Left kidney (tissue), 2 donors: ENCODE results near the gene SGSM2. TPM values are rescaled to one million over a fixed set of nuclear protein-coding genes. Genes with fewer than 3 reads are reported as not detected.

Source experiments
- DNase-seq: peaks from one replicate; pipeline ENCODE4 v3.0.0-alpha.2; 2013
- polyA plus RNA-seq: library from polyadenylated mRNA; unstranded; fragments of 120-200 nt; gene quantifications from one replicate; pipeline ENCODE4 v1.2.1, GENCODE V29; 2013; ENCODE audit not compliant: insufficient read length

The SGSM2 gene
- polyA plus RNA-seq, 1 donor: 70.9 TPM

DNA sequence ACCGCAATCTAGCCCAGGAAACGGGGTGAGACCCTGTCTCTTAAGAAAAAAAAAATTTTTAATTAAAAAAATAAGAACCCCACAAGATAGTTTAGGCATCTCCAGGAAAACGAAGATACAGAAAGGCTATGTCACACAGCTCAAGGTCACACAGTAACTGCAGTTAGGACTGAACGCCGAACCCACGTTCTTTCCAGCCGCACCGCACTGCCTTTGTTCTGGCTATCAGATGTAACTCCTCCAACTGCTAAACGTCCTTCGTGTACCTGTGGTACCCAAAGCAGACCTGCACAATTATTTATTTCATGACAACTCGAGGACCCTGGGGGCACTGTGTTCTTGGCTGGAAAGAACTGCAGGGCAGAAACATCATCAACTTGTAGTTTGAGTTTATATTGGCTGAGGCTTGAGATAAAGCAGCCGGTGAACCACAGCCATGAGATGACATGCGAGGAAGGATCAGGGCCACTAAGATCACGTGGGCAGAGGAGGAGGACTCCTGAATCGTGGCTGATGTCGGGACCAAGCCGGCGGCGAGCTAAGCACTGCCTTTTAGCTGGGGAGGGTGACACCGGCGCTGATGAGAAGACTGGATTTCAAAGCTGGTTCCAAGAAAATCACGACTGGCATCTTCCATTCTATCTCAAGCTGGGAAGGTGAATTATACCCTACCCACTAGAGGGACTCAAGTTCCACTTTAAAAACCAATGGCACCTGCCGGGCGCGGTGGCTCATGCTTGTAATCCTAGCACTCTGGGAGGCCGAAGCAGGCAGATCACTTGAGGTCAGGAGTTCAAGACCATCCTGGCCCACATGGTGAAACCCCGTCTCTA, 84.2 kb downstream of the SGSM2 start:
- no peak for DNase-seq

DNA sequence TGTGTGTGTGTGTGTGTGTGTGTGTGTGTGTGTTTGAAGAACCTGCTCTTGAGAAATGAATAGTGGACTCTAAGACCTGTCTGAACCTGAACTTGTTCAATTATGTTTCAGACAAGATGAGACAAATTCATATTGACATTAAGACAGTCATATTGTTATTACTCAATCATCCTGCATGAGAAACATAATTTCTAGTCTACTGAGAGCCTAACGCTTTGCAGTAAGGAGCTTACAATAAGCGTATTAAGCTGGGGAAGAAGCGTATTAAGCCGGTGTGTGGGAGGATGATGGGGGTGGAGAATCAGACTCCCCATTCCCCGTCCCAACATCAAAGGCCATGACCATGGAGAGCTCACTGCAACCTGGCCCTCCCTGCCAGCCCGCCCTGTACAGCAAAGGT, 86.0 kb downstream of the SGSM2 start:
- DNase-seq: no peak

GRCh38 chr17:2427215-2427614, 89.9 kb downstream of the SGSM2 start:
- DNase-seq: no peak

DNA sequence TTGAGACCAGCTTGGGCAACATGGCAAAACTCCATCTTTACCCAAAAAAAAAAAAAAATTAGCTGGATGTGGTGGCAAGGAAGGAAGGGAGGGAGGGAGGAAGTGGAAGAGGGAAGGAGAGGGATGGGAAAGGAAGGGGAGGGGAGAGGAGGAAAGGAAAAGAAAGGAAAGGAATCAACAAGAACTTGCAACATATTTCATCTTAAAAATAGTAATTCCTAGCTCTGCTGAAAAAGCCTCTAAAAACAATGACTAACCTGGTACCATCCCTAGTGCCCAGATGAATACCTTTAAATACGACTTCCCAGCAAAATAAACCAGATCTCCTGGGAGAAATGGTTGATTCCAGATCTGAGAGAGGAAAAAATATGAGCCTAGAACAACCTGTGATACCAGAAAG, 90.6 kb downstream of the SGSM2 start:
- no peak for DNase-seq

Other genes with a start within 250 kb of the SGSM2 start
- 30.1 TPM for gene SMG6, start 33.7 kb upstream of the SGSM2 start, polyA plus RNA-seq
- gene SRR, start 33.6 kb upstream of the SGSM2 start, polyA plus RNA-seq: 24.0 TPM
- gene TSR1, start 1.0 kb upstream of the SGSM2 start, polyA plus RNA-seq: 38.5 TPM
- gene MNT, start 63.6 kb downstream of the SGSM2 start, polyA plus RNA-seq: 15.7 TPM
- gene METTL16, start 174.4 kb downstream of the SGSM2 start, polyA plus RNA-seq: 39.2 TPM